ENCODE data around the gene IL1RAPL2.
A peak's percentile ranks its signal among the peaks of the same experiment; 100 is the strongest.
"Not testable (repeated sequence)": the region's sequence is repeated elsewhere in the genome, so short reads cannot be mapped to it uniquely, and the experiment has no call there.

The IL1RAPL2 gene

DNA sequence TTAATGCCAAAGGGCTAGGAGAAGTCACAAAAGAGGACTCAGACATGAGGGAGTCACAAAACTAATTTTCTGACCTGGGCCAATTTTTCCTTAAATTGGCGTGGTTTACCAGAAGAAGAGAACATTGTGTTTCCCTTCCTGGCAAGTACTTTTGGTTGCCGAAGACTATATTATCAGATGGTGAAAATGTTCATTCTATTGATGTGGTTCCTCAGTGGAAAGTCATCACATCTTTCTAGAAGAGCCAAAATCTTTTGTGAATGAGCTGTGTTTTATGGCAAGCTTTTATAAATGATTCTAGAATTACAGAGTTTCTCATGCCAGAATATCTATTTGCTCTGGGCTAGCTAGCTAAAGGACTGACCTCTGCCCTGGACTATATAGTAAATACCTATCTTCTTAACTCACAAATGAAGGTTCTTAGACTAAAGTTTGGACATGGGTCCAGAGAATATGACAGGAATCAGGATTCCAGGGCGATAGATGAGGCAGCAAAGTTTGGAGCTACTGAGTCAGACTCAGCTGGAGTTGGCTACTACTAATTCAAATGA lies 288.9 kb downstream of the IL1RAPL2 start:
- DNase-seq (ENCODE audit: low read depth), result no peak

DNA sequence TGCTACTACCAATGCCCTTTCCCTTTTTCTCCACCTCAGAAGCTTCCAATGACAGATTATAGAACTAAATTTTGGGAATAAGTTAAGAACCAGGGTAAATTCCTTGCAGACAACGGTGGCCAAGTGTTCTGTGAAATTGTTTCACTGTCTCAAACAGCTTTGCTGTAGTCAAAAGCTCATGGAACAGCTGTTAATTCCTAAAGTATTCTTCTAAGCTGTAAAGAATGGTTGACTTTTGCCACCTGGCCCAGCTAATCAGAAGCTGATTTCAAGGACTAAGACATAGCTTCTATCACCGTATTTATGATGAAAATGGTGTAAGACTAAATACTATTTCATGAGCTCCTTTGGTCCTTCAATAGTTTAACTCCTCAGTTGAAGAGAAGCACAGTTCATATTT lies 297.5 kb downstream of the IL1RAPL2 start:
- DNase-seq (ENCODE audit: low read depth), result no peak

DNA sequence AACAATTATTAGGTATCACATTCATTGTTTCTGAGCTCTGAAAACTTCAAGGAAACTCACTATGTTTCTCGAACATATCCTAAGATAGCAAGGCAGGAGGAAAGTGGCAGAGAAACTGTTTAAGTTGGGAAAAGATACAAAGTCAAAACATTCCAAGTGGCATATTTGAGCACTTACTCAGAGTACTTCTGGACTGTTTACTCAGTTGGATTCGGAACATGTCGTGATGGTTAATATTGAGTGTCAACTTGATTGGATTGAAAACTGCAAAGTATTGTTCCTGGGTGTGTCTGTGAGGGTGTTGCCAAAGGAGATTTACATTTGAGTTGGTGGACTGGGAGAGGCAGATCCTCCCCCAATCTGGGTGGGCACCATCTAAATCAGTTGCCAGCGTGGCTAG lies 298.3 kb downstream of the IL1RAPL2 start:
- no peak for DNase-seq (ENCODE audit: low read depth)

DNA sequence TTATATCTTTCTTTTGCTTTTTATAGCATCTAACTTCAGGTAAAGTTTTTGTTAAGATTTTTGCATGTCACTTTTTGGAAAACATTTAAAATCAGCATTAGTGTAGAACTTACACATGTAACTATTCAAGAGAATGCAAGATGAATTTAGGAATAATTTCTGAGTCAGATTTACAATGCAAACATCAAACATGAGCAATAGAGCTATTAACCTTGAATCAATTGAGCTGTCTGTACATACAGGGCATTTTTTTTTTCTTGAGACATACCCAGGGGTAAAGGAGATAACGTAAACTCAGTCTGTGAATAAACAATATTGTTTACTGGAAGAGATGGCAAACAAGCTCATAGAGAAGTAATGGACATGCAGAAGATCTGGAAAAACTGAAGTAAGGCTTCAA lies 311.5 kb downstream of the IL1RAPL2 start:
- no peak for DNase-seq (ENCODE audit: low read depth)

DNA sequence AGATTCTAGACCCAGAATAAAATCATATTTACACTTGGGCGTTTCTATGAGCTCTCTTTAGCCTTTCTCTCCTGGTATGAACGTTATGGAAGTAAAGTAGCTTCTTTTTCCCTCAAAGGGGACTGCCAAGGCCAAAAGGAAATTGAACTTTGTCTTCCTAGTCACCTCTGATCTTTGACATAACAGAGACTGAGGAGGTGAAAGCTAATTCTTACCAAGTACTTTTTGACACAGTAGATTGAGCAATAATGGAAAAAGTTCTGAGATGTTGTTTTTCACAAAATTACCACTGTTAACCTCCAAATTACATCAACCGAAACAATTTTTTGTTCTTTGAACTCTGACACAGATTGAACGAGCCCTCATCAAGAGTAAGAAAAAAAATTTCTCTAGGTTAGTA lies 336.1 kb downstream of the IL1RAPL2 start:
- DNase-seq (ENCODE audit: low read depth), result no peak

DNA sequence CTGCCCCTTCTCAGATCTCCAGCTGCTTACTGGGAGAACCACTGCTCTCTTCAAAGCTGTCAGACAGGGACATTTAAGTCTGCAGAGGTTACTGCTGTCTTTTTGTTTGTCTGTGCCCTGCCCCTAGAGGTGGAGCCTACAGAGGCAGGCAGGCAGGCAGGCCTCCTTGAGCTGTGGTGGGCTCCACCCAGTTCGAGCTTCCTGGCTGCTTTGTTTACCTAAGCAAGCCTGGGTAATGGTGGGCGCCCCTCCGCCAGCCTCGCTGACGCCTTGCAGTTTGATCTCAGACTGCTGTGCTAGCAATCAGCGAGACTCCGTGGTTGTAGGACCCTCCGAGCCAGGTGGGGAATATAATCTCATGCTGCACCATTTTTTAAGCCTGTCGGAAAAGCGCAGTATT lies 343.7 kb downstream of the IL1RAPL2 start:
- not testable (repeated sequence) for DNase-seq (ENCODE audit: low read depth)

DNA sequence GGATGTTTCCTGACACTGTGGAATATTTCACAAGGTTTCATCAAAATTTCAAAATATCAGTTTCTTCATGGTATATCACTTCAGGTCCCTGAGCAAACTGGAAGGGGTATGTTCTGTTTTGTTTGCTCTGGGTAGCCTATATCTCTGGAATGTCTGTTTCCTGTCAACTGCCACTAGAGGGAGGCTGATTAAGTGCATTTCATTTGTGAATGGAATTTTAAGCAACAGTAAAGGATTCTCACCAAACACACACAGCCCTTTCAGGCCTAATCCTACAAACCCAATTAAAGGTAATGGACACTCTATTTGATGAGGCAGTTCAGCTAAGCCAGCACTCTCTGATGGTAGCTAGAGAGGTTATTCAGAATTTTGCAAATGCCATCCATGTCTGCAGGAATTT lies 347.3 kb downstream of the IL1RAPL2 start:
- DNase-seq (ENCODE audit: low read depth), result peak; percentile 0

DNA sequence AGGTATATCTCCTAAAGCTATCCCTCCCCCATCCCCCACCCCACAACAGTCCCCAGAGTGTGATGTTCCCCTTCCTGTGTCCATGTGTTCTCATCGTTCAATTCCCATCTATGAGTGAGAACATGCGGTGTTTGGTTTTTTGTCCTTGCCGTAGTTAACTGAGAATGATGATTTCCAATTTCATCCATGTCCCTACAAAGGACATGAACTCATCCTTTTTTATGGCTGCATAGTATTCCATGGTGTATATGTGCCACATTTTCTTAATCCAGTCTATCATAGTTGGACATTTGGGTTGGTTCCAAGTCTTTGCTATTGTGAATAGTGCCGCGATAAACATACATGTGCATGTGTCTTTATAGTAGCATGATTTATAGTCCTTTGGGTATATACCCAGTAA lies 348.7 kb downstream of the IL1RAPL2 start:
- DNase-seq (ENCODE audit: low read depth), result not testable (repeated sequence)

DNA sequence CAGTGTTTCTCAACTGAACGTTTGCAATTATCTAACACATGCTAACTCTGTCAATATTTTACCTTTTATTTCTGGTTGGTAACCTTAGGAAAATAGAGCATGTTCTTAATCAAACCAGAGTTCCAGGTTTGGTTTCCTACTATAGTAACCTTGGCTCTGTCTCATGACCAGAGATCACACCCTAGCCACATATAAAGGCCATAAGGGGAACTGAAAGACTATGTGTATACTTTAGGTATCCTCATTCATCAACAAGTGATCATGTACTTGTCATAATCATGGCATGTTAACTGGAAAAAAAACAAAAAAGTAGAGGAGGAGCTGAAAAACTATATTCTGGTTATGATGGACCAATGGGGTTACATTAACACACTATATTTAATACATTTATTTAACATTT lies 352.1 kb downstream of the IL1RAPL2 start:
- DNase-seq (ENCODE audit: low read depth), result no peak

DNA sequence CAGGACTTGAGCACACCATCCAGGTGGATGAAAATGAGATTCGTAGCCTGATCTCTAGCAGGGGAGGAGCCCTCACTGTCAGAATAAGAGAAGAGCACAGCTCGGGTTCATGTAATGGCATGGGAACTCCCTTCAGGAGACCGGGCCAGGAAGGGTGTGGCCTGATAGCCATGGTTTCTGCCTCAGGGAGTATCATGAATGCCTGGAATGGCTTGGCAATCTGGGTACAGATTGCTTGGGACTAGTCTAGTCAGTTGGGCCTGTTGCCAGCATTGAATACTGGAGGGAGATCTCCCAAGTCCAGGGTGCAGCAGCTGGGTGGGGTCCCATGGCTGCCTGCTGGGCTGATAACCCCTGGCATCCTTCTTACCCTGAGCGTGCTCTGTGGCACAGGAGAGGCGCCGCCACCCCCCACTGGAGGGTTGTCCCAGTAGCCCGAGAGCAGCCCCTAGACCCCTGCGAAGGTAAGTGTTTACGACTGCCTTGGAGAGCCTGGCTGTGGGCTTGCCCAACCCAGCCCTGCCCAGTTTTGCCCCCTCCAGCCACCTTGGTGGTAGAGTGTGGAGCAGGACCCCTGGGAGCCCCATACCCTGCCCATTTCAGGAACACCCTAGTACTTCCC lies 355.7 kb downstream of the IL1RAPL2 start:
- no peak for DNase-seq (ENCODE audit: low read depth)

DNA sequence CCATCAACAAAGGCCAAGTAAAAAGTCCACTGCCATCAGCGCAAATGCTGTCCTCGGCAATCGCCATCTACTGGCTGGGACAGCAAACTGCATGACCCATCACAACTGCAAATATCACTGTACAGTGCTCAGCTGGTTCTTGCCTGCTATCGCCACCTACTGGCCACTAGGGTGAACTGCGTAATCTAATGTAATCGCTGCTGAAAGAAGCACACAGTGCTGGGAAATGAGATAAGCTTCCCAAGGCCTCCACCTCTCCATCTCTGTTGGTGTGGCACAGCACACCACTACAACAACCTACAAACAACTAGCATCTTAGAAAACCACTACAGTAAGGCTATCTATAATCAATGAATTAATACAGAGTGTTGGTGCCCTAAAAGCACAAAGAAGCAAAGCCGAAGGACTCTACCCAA lies 356.2 kb downstream of the IL1RAPL2 start:
- peak; percentile 32 for DNase-seq (ENCODE audit: low read depth)

DNA sequence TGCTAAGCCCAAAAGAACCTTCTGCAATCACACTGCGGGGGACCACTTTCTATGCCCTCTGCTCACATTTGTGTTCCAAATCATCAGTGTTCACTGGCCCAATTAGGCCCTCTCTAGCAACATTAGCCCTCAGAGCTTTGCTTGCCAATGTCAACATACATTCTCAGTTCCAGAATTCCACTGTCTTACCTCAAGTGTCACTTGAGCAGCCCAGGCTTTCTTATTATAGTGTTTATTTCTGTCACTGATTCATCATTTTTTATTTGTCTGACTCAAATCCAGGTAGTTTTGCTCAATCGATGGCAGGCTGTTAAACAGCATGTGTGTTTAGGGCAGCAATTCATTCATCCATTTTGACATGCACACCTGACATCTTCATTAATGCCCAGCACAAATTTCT lies 363.3 kb downstream of the IL1RAPL2 start:
- DNase-seq (ENCODE audit: low read depth), result no peak

DNA sequence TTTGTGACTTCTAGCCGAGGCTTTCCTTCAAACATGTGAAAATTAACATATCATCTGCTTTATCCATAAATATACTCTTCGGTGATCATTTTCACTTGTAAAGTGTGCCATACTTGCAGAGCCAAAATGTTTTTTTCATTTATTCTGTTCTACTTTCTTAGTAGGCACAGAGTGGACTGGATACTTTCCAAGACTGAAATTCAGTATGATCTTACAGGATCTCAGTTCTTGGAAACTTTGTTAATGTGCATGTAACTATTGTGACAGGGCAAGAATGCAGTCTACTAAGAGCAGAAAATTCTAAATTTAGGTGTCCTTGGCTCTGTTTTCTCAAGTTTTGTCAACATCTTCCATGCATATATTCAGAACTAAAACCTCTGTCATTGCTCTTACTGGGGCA lies 369.6 kb downstream of the IL1RAPL2 start:
- no peak for DNase-seq (ENCODE audit: low read depth)

DNA sequence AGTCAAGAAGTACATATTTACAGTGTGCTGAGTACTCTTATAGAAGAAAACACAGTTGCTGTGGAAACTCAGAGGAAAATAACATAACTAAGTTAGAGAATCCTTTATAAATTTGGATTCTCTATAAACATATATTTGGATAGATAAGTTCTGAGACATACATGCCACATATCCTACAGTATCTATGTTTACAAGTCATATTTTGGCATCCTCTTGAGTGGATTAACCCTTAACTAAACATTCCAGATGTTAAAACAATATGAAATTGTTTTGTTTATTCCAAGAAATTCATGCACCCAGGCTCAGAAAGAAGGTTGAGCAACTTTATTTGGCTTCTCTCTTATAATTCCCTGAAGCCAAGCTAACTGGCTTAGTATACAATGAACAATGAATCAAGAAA lies 387.3 kb downstream of the IL1RAPL2 start:
- no peak for DNase-seq (ENCODE audit: low read depth)

DNA sequence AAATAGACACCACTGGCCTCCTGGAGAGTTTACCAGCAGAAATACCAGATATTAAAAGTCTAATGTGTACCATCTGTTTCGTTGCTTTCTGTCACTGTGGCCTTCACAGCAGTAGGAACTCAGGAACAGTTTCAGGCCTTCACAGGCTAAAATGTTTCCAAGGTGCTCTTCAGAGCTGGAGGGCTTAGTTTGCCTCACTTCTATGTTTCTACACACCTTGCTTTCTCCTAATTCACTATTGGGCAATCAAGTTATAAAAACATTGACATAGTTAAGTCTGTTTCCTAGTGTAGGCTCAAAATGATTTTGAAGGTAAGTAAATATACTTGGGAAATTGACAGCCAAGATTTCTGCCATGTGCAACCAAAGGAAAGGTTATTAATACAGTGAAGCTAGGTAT lies 395.9 kb downstream of the IL1RAPL2 start:
- DNase-seq (ENCODE audit: low read depth), result no peak

DNA sequence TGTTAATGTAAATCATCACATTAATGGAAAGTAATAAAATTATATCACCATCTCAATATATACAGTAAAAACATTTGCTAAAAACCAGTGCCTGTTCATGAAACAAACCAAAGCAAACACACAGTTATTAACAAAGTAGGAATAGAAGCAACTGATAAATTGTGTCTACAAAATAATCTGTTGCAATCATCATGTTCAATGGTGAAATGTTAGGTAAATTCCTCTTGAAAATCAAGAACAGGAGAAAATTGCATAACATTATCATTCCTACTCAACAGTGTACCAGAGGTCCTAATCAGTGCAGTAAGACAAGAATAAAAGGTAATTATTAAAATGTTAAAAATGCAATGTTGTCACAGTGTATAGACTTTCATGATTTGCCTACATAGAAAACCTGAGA lies 402.2 kb downstream of the IL1RAPL2 start:
- no peak for DNase-seq (ENCODE audit: low read depth)

DNA sequence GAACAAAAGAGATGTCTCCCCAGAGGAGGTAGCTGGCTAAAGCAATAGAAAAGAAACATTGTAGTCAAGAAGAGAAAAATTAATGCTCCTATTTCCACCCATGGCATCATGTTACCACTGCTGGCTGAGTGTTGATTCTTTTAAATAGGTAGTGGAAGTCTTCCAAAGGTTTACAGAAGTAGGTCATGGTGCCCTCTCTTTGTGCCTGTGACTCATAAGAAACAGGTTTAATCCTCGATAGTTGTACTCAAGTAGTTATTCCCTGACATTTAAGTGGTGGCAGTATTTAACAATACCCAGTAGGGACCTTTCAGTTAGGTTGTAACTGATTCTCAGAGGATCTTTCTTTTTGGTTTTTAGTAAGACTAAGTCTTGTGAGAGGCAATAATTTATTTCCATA lies 406.7 kb downstream of the IL1RAPL2 start:
- DNase-seq (ENCODE audit: low read depth), result no peak

DNA sequence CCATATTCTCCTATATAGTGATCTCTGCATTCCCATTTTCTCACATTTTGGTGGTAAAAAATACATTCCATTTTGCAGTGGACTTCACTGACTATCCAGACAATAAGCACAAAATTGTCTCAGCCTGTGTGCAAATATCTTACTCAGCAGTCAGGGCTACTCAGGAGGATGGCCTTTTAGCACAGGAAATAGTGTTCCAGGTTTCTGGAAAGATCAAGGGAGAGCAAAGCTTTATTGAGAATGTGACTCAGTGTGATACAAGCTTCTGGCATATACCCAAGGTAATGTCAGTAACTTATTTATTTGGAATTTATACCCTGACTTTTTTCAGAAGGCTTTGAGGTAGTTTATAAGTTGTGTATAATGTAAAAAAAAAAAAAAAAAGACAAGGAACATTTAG lies 421.1 kb downstream of the IL1RAPL2 start:
- DNase-seq (ENCODE audit: low read depth), result no peak

DNA sequence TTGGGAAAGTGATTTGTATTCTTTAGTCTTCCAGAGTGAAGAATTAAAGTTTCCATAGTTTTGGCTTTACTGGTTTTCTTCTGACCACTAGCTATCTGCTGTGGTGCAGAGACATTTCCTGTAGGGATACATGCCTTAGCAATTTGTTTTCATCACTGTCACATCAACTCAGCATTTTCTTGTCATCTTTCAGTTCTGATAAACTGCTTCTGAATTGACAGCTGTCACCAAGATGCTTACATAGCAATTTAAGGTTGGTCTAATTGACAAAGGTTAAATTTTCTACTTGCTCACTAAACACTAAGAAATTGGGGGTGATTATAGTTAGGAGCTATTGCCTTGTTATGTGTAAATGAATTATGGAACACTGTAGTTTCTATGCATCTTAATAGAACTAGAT lies 422.0 kb downstream of the IL1RAPL2 start:
- no peak for DNase-seq (ENCODE audit: low read depth)

DNA sequence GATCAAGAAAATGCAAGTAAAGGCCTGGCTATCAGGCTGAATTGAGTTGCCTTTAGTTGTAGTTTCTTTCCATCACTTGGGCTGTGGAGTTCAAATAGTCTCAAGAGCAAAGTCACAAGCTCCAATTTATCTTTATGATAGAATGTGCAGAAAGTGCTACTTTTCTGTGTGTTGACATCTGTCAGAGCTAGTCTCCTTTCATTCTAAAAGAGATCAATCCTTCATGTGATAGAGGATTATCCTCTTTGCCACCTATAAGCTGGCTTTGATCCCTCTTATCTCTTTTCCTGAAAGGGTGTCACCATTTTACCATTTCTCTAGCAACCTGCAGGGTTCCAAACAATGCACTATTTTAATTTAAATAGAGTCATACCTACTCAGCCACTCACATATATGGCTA lies 429.5 kb downstream of the IL1RAPL2 start:
- DNase-seq (ENCODE audit: low read depth), result no peak

DNA sequence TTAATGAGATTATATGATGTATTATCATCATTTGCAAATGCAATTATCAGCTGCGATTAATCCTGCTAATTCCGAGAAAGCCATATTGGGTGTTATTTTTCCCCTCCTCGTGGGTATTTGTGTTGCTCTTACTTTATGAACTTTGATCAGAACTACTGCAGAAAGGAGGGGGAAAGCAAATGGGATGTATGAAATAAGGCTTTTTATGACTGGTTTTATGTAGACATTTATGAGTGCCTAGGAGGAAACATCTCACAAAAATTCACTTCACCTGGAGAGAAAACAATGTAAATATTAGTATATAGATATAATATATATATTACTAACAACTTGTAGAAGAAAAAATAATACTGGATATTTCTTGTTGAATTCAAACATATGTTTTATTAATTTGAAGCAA lies 440.1 kb downstream of the IL1RAPL2 start:
- DNase-seq (ENCODE audit: low read depth), result no peak

DNA sequence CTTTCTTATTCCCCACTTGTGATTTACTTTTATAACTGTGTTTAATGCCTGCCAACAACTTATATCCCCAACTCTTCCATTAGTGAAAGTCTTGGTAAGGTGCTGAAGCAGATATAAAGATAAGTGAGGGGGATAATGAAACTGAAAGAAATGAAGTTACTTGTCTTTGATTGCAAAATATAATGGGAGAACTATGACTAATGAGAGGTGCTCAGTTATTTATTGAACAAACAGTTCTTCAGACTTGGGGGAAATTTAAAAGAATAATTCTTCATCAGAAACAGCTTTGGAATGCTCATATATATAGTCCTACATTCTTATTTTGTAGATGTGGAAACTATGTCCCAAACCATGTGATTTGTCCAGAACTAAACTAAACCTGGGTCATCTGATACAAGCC lies 441.0 kb downstream of the IL1RAPL2 start:
- DNase-seq (ENCODE audit: low read depth), result no peak

DNA sequence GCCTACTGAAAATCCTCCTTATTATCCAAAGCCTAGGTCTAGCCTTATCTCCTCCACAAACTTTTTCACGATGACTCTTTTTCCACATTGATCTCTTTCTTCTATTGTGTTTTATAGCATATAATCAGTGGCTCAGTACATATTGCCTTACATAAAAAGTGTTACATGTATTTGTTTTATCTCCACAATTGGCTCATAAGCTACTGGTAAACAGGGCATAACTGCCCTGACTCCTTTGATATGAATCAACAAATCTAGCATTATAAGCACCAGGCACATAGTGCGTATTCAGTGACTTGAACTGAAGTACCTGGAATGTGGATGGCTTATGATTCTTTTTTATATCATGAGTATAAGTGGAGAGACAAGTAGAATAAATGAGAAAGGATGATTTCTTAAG lies 447.7 kb downstream of the IL1RAPL2 start:
- no peak for DNase-seq (ENCODE audit: low read depth)

DNA sequence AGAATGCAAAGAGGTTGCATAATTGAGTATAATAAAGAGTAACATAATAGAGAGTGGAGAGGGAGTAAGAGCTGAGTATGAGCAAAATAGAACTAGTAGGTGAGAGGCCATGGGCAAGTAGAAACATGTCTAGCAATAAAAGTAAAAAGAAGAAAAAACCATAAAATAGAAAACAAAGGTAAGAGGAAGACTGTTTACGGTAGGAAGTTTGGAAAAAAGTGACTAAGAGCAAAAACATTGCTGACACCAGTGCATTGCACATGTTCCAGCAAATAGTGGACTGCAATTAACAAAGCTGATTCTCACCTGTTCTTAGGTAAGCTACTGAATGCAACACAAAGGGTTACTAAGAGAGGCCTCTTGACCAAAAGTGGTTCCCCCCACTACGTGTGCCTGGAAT lies 451.6 kb downstream of the IL1RAPL2 start:
- DNase-seq (ENCODE audit: low read depth), result no peak

DNA sequence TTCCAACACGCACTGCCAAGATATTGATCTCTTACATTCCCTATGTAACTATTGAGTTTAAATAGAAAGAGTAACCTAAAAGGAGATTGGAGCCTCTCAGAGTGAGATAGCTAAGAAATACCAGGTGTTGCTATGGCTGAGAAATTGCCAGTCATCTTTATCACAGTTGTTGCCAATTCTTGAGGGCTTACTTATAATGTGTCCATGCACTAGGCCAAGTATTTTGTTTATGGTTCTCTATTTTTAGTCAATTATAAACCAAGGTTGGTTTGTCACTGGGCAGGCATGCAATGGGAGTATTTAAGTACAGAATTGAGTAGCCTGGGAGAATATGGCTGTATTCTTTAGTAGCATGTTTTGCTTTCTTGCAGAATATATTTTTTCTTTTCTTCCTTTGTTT lies 452.9 kb downstream of the IL1RAPL2 start:
- no peak for DNase-seq (ENCODE audit: low read depth)
